ENCODE measurements around the gene ACVR2B. TPM values are rescaled to one million over a fixed set of nuclear protein-coding genes. Genes with fewer than 3 reads are reported as not detected.
"Not testable (repeated sequence)": the region's sequence is repeated elsewhere in the genome, so short reads cannot be mapped to it uniquely, and the experiment has no call there.

The ACVR2B gene
- polyA plus RNA-seq (2013, experiment 1 of 2; ENCODE audit: insufficient read length), result 1.2 TPM
- 0.93 TPM for polyA plus RNA-seq (2013, experiment 2 of 2; ENCODE audit: insufficient read length)

GRCh38 chr3:38453075-38453912, at the start of gene ACVR2B:
Gene ACVR2B (plus strand): TSS chr3:38453890. CDS start chr3:38454323, 433 bp downstream.
- peak; percentile 80 for DNase-seq

DNA sequence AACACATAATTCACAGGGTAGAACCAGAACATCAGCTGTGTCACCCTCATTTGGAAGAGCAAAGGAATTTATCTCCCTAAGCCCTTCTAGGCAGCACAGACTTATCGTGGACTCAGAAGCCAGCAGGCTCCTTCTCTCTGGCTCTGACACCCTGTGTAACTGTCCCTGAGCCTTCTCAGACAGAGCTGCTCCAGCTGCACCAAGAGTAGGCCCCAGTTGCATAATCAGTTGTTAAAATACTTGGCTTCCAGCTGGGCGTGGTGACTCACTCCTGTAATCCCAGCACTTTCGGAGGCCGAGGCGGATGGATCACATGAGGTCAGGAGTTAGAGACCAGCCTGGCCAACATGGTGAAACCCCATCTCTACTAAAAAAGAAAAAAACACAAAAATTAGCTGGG, 49.4 kb upstream of the ACVR2B start:
- DNase-seq, result peak; percentile 18

GRCh38 chr3:38411591-38411990, 42.1 kb upstream of the ACVR2B start:
- no peak for DNase-seq

DNA sequence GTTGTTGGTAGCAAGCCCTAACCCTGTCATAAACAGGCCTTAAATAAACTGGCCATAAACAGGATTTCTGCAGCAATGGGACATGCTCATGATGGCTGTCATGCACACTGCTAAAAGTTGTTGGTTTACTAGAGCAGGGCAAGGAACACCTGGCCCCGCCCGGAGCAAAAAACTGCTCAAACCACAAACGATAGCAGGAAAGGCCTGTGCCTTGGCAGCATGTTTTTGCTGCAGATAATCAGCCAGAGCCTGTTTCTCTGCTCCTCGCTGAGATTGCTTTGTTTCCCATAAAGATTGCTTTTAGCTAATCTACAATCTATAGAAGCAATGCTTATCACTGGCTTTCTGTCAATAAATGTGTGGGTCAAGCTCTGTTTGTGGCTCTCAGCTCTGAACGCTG, 32.9 kb upstream of the ACVR2B start:
- DNase-seq, result not testable (repeated sequence)

DNA sequence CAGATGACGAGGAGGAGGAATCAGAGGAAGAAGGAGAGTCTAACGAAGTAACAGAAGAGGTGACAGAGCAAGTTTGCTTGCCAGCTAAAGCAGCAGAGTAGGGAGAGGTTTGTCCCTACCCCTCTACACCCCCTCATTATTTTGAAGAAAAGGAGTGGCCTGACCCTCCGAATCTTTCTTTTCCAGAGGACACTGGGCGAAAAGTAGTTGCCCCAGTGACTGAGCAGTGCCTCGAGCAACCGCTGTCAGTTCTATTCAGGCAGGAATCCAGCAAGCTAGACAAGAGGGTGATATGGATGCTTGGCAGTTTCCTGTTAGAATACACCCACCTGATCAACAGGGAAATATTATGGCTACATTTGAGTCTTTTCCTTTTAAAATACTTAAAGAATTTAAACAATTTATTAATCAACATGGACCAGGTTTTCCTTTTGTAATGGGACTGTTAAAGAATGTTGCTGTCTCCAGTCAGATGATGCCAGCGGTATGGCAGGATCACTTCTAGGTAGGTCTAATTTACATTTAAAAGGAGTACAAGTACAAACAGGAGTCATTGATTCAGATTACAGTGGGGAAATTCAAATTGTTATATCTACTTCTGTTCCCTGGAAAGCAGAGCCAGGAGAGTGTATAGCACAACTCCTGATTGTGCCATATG, 31.9 kb upstream of the ACVR2B start:
- DNase-seq, result no peak

GRCh38 chr3:38426798-38427426, 26.8 kb upstream of the ACVR2B start:
- not testable (repeated sequence) for DNase-seq

- not testable (repeated sequence) for DNase-seq
Measured at GRCh38 chr3:38432871-38433658, 20.6 kb upstream of the ACVR2B start.

GRCh38 chr3:38433661-38434060, 20.0 kb upstream of the ACVR2B start:
- DNase-seq, result not testable (repeated sequence)

GRCh38 chr3:38438436-38439069, 15.1 kb upstream of the ACVR2B start:
- peak; percentile 11 for DNase-seq

DNA sequence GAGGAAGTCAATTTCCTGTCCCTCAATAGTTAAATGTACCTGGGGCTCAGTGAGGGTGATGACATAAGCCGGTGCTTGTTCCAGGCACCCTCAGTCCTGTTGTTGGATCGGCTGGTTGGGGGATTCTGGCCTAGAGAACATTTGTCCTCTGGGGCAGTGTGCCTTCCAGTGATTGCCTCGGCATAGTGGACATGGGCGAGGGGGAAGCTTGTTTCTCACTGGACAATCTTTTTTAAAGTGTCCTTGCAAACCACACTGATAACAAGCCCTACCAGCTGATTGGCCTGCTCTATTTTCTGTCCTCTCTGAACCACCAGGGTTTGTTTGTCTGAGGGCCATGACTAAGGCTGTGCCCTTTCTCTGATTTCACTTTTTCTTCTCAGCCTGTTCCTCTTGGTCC, 10.5 kb upstream of the ACVR2B start:
- DNase-seq, result not testable (repeated sequence)

DNA sequence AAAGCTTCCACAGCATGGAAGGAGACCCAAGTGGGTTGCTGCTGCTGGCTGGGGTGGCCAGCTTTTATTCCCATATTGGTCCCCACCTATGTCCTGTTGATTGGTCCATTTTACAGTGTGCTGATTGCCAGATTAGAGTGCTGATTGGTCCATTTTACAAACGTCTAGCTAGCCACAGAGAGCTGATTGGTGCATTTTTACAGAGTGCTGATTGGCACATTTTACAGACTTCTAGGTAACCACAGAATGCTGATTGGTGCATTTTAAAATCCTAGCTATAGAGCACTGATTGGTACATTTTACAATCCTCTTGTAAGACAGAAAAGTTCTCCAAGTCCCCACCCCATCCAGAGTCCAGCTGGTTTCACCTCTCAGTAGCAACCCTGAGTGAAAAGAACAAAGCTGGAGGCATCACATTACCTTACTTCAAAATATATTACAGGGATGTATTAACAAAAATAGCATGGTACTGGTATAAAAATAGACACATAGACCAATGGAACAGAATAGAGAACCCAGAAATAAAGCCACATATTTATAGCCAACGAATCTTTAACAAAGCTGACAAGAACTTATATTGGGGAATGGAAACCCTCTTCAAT, 7.5 kb upstream of the ACVR2B start:
- DNase-seq, result no peak

DNA sequence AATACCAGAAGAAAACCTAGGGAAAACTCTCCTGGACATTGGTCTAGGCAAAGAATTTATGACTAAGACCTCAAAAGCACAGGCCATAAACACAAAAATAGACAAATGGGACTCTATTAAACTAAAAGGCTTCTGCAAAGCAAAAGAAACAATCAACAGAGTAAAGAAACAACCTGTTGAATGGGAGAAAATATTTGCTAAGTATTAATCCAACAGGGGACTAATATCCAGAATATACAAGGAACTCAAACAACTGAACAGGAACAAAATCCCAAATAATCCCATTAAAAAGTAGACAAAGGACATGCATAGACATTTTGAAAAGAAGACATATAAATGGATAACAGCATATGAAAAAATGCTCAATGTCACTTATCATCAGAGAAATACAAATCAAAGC, 6.9 kb upstream of the ACVR2B start:
- no peak for DNase-seq

DNA sequence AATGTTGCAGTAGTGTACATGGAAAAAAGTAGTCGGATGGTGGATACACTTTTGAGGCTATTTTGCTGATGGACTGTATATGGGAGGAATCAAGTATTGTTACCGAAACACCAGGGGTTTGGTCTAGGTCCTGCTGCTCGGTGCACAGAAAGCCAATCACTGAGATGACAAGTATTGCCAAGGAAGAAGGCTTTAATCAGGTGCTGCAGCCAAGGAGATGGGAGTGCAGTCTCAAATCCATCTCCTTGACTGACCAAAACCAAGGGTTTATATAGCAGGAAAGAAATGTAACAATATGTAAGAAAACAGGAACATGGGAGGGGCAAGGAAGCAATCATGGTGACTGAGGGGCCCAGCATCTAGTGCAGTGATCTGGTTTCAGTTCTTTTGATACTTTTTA, 2.8 kb upstream of the ACVR2B start:
- no peak for DNase-seq

DNA sequence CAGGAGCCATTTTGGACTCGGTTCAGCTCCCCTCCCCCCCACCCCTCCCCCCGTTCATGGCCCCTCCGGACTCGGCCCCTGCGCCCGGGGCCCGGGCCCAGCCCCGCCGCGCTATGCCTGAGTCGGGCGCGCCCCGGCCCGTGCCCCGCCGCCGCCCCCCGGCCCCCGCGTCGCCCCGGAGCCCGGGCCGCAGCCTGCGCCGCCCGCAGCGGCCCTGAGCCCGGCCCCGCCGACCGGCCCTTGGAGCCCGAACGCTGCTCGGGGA, 155 bp downstream of the ACVR2B start:
- no peak for DNase-seq

GRCh38 chr3:38454178-38454883, 641 bp downstream of the ACVR2B start:
- DNase-seq, result peak; percentile 24

DNA sequence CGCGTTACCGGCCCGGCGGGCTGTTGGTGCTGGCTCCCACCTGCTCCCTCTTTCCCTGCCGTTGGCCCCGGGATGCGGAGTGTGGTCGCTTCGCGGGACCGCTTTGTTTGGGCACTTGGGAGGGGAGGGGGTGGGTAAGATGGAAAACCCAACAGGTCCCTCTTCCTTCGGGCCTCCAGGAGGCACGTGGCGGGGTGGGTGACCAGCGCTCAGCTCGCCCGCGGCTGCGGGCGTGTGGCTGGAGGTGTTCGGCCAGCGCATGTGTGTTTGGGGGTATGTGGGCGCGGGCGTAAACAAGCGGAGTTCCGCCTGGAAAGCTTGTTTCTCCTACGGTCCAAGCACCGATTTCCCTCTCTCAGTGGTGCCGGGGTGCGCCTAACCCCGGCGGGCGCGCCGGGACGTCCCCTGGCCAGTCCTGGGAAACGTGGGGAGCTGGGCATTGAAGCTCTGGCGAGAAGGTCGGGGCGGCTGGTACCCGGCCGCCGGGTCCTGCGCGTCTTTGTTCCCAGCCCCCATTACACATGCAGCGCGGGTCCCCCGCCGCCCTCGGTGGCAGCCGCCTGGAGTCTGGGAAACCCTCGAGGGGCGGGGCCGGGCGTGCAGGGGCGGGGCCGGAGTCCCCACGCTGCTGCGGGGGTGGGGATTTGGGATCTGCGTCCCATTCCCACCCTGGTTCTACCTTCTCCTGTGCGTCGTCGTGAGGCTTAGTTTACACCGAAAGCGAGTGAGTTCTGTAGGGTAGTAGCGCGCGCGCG, 1.4 kb downstream of the ACVR2B start:
- peak; percentile 23 for DNase-seq

DNA sequence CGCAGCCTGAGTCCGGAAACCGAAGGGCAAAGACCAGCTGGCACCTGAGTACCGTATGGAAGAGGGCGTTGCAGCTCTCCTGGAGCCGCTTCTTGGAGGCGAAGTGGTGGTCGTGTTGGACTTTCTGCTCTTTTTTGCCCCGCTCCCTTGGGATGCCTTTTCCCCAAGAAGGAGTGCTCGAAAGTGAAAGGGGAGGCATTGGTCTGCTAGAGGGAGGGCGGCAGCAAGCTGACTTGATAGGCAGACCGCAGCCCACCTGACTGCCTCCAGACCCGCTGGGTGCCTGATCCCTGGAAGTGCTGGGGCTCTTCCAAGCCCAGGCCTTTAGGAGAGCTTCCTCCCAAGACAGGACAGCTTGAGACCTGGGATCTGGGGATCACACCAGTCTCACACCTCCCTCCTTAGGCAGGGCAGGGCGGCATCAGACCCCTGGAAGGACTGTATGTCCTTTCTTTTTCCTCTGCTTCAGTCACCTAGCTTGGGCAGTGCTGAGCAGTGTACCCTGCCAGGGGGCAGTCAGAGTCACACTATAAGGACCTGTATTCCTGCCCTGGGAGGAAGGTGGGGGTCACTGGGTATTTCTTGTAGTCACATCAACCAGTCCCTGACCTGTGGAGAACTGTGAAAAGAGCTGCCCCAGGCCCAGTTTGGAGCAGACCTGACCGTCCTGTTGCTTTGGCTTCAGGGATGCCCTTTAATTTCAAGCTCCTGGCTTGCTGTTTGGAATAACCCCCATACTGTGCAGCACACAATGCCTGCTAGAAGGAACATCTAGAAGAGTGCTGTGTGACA, 2.1 kb downstream of the ACVR2B start:
- DNase-seq, result peak; percentile 9

DNA sequence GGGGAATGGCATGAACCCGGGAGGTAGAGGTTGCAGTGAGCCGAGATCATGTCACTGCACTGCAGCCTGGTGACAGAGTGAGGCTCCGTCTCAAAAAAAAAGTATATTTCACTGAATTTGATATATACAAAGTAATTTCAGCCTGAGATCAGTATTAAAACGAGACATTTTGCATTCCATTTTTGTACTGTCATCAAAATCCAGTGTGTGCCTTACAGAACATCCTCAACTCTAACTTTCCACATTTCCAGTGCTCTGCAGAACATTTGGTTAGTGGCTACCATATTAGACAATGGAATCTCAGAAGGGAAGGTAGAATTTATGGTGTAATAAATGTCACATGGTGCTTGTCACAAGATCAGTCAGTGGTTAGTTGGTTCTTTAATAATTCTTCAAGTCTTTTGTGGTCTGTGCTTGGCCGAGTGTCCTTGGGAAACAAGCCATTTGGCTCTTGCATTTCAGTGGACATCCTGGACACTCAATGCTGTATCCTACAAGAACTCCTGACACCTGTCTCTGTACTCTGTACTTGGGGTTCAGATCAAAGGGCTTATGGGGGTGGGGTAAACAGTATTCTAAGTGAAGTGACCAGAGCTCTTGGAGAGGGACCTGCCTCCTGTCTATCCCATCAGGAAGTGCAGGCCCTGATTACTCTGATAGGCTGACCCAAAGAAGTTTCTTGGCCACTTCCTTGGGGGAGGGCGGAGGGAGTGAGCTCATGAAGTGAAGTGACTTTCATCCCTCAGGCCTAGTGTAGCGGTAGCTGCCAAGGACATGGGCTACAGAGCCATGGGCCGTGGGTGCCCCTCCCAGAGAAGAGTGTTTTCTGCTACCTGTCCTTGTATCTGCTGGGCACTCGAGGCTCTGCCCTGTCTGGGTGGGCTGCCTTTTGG, 3.7 kb downstream of the ACVR2B start:
- DNase-seq, result no peak

Data from fibroblast of skin of abdomen (primary cell).